Central memory CD4-positive, alpha-beta T cell (primary cell): Measurements from ENCODE around the gene HEPACAM.

Experiments
- DNase-seq: peaks from one replicate; pipeline ENCODE4 v3.0.0; 2022

The HEPACAM gene

GRCh38 chr11:124942466-124943253, 6.8 kb upstream of the HEPACAM start:
- DNase-seq = no peak

DNA sequence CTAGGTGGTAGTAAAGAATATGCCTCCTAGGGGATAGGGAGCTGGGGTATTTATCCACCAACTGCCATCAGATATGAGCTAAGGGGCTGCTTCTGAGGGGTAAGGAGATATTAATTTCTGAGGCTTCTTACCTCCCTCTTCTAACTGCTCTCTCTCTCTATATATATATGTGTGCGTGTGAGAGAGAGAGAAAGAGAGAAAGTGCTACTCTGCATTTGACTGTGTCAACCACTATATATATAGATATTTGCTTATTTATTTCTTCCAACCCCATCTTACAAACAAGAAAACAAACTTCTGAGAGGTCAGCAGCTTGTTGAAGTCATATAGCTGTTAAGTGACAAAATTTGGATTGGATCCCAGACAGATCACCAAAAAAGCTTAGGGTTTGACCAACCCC, 5.9 kb upstream of the HEPACAM start:
- DNase-seq = no peak

GRCh38 chr11:124938970-124939369, 3.1 kb upstream of the HEPACAM start:
- no peak for DNase-seq

DNA sequence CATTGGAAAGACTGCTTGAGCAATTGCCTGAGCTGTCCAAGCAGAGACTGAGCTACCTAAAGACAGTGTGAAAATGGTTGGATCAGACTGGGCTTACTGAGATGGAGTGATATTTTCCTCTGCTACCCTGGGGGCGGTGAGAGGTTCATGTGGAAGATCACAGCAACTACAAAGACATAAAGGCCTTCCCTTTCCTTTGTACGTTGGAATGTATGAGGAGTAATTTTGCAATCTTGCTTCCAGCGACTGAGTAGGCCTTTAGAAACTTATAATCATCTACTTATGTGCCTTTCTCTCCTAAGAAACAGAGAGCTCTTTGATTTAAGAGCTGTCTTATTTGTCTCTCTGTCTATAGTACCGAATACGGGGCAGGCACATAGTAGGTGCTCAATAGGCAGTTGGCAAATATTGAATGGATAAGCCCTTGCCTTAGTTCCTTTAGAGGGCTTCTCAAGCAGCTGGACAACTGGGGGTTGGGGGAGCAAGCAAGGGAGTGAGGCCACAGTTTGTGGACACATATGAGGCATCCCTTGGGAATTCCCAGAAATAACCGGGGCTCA, 2.4 kb upstream of the HEPACAM start:
- no peak for DNase-seq

GRCh38 chr11:124937336-124937935, 1.6 kb upstream of the HEPACAM start:
- DNase-seq = no peak

GRCh38 chr11:124934862-124935547, 842 bp downstream of the HEPACAM start:
- DNase-seq = no peak

- DNase-seq = no peak
Measured at GRCh38 chr11:124930799-124931198, 5.0 kb downstream of the HEPACAM start.

- no peak for DNase-seq
Measured at GRCh38 chr11:124928942-124929665, 6.7 kb downstream of the HEPACAM start.

DNA sequence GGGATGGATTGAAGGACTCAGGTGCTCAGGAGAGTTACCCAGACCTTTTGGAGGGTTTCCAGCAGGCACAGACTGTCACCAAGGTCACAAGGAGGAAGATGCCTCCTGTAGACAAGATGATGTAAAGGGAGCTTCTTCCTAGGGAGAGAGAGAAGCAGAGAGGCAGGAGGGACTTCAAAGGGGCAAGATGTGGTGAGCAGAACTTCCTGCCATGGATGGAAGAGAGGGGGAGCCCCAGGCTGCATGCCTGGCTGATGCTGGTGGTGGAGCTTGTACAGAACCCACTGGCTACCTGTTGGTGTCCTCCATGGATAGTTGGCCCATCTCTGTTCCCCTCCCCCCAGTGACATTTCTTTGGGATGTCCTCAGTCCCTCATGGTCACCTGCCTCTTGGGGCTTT, 12.6 kb downstream of the HEPACAM start:
- no peak for DNase-seq

DNA sequence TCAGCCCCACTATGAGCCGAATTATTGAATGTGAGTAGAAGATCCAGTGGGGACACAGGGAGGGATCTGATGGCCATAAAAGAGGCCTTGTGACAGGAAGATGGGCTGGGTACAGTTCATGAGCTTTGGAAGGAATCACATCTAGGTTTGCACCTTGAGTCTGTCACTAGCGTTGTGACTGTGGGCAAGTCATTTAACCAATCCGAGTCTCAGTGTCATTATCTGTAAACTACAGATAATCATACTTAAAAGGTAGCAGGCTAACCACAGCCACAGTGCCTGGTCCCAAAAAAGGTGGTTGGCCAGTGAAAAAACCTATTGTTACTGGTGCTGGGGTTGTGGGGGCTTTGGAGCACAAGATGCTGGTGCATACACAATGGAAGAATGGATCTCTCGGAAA, 13.0 kb downstream of the HEPACAM start:
- DNase-seq = no peak

GRCh38 chr11:124920870-124921609, 14.8 kb downstream of the HEPACAM start:
- peak; percentile 71 for DNase-seq

DNA sequence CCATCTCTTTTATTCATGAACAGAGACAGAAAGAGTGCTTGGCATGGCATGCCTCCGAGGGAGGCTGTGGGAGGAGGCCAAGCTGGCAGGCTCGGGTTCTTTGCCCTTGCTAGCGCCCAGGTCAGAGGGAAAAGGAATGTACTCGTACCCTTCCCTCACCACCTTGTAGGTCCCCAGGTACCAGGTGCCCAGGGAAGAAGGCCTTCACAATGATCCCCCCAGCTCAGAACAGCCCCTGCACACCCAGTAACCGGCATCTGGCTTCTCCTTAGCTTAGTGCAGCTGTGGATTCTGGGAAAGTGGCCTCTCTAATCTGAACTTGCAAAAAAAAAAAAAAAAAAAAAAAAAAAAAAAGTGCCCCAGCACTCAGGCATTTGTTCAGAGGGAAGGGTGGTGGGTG, 15.5 kb downstream of the HEPACAM start:
- no peak for DNase-seq

DNA sequence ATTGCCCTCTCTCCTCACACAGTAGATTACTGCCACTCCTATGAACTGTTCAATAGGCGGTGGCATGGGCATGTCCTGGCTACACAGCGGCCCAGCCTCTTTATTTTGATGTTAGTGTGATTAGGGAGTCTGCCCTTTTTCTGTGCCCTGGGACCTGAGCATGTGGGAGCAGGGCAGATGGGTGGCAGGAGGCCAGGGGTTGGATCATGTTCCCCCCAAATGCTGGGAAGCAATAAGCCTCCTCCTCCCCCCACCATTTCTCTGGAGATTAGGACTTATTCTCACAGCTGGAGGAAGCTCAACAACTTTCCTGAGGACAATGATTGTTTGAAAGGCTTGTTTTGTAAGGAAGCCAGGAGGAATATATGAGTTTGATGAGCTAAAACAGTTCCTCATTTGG, 15.9 kb downstream of the HEPACAM start:
- DNase-seq = no peak

DNA sequence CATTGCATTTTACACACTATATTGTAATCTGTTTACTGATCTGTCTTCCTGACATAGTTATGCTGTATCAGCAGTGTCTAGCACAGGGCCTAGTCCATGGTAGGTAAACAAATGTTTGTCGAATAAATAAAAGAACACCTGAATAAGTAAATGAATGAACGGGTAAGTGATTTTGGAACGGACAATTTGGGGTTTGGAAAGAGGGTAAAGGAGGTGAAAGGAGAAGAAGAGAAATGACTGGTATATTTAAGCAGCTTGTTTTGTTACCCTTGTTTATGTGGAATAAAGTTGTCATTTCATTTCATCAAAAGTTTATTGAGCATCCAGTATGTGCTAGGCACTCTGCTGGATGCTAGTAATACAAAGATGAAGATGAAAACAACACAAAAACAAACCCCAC, 16.9 kb downstream of the HEPACAM start, which contains the start of gene HEPN1:
HEPN1 (plus strand) TSS at position 301 of the 400 bp plus-strand sequence.
- DNase-seq = no peak

GRCh38 chr11:124917115-124917637, 18.7 kb downstream of the HEPACAM start:
- DNase-seq = no peak

DNA sequence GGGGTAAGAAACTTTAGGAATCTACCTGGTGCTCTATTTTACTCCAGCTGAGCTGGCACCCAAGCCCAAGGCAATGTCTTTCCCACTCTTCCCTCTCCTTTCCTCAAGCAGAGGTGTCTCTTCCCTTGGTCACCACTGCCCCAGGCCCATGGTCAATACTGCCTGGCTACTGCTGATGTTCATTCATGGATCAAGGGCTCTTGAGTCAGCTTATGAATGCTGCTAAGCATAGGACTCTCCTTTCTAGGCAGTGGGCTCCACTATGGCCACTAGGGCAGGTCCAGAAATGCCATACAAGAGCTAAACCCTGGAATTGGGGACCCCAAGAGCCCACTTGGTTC, 19.5 kb downstream of the HEPACAM start:
- DNase-seq = no peak

DNA sequence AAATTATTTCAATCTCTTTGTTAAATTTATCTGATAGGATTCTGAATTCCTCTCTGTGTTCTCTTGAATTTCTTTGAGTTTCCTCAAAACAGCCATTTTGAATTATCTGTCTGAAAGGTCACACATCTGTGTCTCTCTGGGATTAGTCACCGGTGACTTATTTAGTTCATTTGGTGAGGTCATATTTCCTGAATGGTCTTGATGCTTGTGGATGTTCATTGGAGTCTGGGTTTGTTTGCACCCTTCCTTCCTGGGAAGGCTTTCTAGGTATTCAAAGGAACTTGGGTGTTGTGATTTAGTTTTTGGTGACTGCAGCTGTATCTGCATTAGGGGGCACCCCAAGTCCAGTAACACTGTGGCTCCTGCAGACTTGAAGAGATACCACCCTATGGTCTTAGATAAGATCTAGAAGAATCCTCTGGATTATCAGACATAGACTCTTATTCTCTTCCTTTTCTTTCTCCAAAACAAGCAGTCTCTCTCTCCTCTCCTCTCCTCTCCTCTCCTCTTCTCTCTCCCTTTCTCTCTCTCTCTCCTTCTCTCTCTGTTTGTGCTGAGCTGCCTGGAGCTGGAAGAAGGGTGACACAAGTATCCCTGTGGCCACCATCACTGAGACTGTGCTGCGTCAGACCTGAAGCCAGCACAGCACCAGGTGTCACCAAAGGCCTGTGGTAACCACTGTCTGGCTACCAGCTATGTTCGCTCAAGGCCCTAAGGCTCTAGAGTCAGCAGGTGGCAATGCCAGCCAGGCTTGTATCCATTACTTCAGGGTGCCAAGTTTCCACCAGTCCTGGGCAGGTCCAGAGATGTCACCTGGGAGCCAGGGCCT, 20.1 kb downstream of the HEPACAM start:
- DNase-seq = no peak

- no peak for DNase-seq
Measured at GRCh38 chr11:124902616-124903015, 33.2 kb downstream of the HEPACAM start.

- DNase-seq = no peak
Measured at GRCh38 chr11:124900464-124900863, 35.4 kb downstream of the HEPACAM start.

- DNase-seq = no peak
Measured at GRCh38 chr11:124899383-124900145, 36.3 kb downstream of the HEPACAM start.
